AG04450 (cell line): ENCODE measurements around the gene RILPL1. TPM values are rescaled to one million over a fixed set of nuclear protein-coding genes. Genes with fewer than 3 reads are reported as not detected.
"Not testable (repeated sequence)": the region's sequence is repeated elsewhere in the genome, so short reads cannot be mapped to it uniquely, and the experiment has no call there.

ENCODE experiments used
- CTCF ChIA-PET: fragments of 300-600, 350-600 bp; formaldehyde crosslinking; extraction: SDS; loops from one replicate; lab custom pipeline; 2022; ENCODE audit warnings: antibody characterized with exemption, inconsistent platforms; lab: Charles Lee
- POLR2A ChIA-PET: fragments of 350-600 bp; formaldehyde crosslinking; extraction: SDS; loops from one replicate; lab custom pipeline; 2021; ENCODE audit warnings: antibody characterized with exemption, inconsistent platforms; lab: Yijun Ruan, JAX
- DNase-seq: peaks from one replicate; pipeline ENCODE4 v3.0.0-alpha.2; 2011; ENCODE audit warnings: low read depth, low spot score
- H3K27ac ChIP-seq: one replicate; pipeline ENCODE4 v1.5.1; 2012; ENCODE audit warnings: low read depth, low read length, control low read depth
- H3K27me3 ChIP-seq: one replicate; pipeline ENCODE4 v1.6.0; 2012; ENCODE audit warnings: low read length; ENCODE audit not compliant: control insufficient read depth, insufficient read depth
- H3K4me3 ChIP-seq: 2 replicates; pipeline ENCODE4 v1.5.1; 2011; ENCODE audit warnings: mild to moderate bottlenecking, low read depth, low read length, control low read depth
- H3K9me3 ChIP-seq: 2 replicates; pipeline ENCODE4 v1.5.1; 2012; ENCODE audit warnings: low read length; ENCODE audit not compliant: control insufficient read depth, insufficient read depth
- polyA plus RNA-seq: library from polyadenylated mRNA; depleted of rRNA; stranded (reverse); fragments of >200 nt; gene quantifications from 2 replicates; pipeline ENCODE4 v1.2.3, GENCODE V29; 2011
- TF ChIP-seq, protein P1 (sequence below): IDR thresholded peaks from 2 replicates; pipeline ENCODE4 v1.5.1; 2011; ENCODE audit warnings: low read depth, low read length, control low read depth, inconsistent platforms

The RILPL1 gene
- polyA plus RNA-seq, 1 experiment = 18.7 TPM

- no peak for DNase-seq
- Histone ChIP-seq H3K27ac (no peak overlapping the region), H3K4me3 (no peak overlapping the region), H3K9me3 (no peaks in the 10 kb centered on the region), H3K27me3 (peaks cover 10% of the 10 kb centered on the region)
- ChIA-PET CTCF (no interaction called here), POLR2A (no interaction called here)
- TF ChIP-seq, protein P1, sequence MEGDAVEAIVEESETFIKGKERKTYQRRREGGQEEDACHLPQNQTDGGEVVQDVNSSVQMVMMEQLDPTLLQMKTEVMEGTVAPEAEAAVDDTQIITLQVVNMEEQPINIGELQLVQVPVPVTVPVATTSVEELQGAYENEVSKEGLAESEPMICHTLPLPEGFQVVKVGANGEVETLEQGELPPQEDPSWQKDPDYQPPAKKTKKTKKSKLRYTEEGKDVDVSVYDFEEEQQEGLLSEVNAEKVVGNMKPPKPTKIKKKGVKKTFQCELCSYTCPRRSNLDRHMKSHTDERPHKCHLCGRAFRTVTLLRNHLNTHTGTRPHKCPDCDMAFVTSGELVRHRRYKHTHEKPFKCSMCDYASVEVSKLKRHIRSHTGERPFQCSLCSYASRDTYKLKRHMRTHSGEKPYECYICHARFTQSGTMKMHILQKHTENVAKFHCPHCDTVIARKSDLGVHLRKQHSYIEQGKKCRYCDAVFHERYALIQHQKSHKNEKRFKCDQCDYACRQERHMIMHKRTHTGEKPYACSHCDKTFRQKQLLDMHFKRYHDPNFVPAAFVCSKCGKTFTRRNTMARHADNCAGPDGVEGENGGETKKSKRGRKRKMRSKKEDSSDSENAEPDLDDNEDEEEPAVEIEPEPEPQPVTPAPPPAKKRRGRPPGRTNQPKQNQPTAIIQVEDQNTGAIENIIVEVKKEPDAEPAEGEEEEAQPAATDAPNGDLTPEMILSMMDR = no peak
Observed at GRCh38 chr12:123550700-123551099, 17.2 kb upstream of the RILPL1 start.

- DNase-seq = no peak
- Histone ChIP-seq H3K27me3 (peaks cover 10% of the 10 kb centered on the region), H3K4me3 (no peak overlapping the region), H3K27ac (no peak overlapping the region), H3K9me3 (no peaks in the 10 kb centered on the region)
- TF ChIP-seq, protein P1 = no peak
- ChIA-PET CTCF (interaction anchor here (0.6 kb wide), 1 partner anchor 11 kb away, joined by 6 read pairs; no protein-coding TSS in a partner anchor), POLR2A (no interaction called here)
Observed at GRCh38 chr12:123548107-123548506, 14.6 kb upstream of the RILPL1 start.

- no peak overlapping the region for H3K4me3 ChIP-seq
- ChIA-PET CTCF (no interaction called here), POLR2A (no interaction called here)
- H3K9me3 ChIP-seq = no peaks in the 10 kb centered on the region
- peaks cover 7% of the 10 kb centered on the region for H3K27me3 ChIP-seq
- TF ChIP-seq, protein P1 = no peak
- DNase-seq = no peak
- H3K27ac ChIP-seq = no peak overlapping the region
Observed at GRCh38 chr12:123546281-123546680, 12.8 kb upstream of the RILPL1 start.

- Histone ChIP-seq H3K9me3 (no peaks in the 10 kb centered on the region), H3K27ac (no peak overlapping the region), H3K4me3 (no peak overlapping the region), H3K27me3 (no peaks in the 10 kb centered on the region)
- ChIA-PET POLR2A (no interaction called here), CTCF (interaction anchor here (0.5 kb wide), 1 partner anchor 9 kb away, joined by 3 read pairs; no protein-coding TSS in a partner anchor)
- TF ChIP-seq, protein P1 = no peak
- no peak for DNase-seq
Observed at GRCh38 chr12:123543541-123543940, 10.0 kb upstream of the RILPL1 start.

DNA sequence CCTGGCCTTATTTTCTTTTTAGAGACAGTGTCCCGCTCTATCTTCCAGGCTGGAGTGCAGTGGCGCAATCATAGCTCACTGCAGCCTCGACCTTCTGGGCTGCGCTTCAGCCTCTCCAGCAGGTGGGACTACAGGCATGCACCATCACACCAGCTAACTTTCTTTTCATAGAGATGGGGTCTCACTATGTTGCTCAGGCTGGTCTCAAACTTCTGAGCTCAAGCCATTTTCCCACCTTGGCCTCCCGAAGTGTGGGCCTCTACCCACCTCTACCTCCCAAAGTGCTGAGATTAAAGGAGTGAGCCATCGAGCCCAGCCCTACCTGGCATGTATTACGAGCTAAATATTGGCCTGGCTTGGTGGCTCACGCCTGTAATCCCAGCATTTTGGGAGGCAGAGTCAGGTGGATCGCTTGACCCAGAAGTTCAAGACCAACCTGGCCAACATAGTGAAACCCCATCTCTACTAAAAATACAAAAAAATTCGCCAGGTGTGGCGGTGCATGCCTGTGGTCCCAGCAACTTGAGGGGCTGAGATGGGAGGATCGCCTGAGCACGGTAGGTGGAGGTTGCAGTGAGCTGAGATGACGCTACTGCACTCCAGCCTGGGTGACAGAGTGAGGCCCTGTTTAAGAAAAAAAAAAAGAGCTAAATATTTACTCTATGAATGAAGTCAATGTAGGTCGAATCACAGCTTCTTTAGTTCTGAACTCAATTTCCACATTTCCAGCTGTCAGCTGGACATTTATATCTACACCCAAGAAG, 7.6 kb upstream of the RILPL1 start:
- Histone ChIP-seq H3K9me3 (no peaks in the 10 kb centered on the region), H3K27ac (no peak overlapping the region), H3K4me3 (no peak overlapping the region), H3K27me3 (no peaks in the 10 kb centered on the region)
- ChIA-PET POLR2A (interaction anchor here (0.5 kb wide), 1 partner anchor 21 kb away, joined by 4 read pairs; no protein-coding TSS in a partner anchor), CTCF (interaction anchor here (0.5 to 0.7 kb wide), 2 partner anchors 9 to 289 kb away, joined by 3 to 5 read pairs; no protein-coding TSS in a partner anchor)
- TF ChIP-seq, protein P1 = no peak
- DNase-seq = no peak

- H3K27ac ChIP-seq, DNase-seq, CTCF ChIA-PET, H3K4me3 ChIP-seq, H3K9me3 ChIP-seq, H3K27me3 ChIP-seq: not testable (repeated sequence)
- POLR2A ChIA-PET = interaction anchor here (0.6 kb wide), 1 partner anchor 103 kb away, joined by 6 read pairs; no protein-coding TSS in a partner anchor
Observed at GRCh38 chr12:123535952-123536351, 2.4 kb upstream of the RILPL1 start.
